Stimulated activated naive CD8-positive, alpha-beta T cell treated with anti-CD3 and anti-CD28 coated beads, Interleukin-15, amount 100 ng/mL, for 72 hours (primary cell): ENCODE data around the gene RIMKLA.
A peak's percentile ranks its signal among the peaks of the same experiment; 100 is the strongest.

Experiments
- ATAC-seq: fragments of 150-1000 bp; cut with Tn5 transposase; 2 replicates; pipeline ENCODE4 v1.10.0; 2021; ENCODE audit warnings: mild to moderate bottlenecking, moderate library complexity
- DNase-seq, 2 donors: peaks; one replicate each; pipeline ENCODE4 v3.0.0; 2021 to 2022
- H3K27ac Mint-ChIP-seq, 2 donors: one replicate each; pipeline ENCODE4 v1.8.0; 2022; ENCODE audit warnings: mild to moderate bottlenecking in 2 of 2, mixed read lengths in 2 of 2, moderate library complexity in 2 of 2
- H3K27me3 Mint-ChIP-seq: one replicate; pipeline ENCODE4 v1.8.0; 2022; ENCODE audit warnings: mixed read lengths
- H3K4me1 Mint-ChIP-seq: one replicate; pipeline ENCODE4 v1.8.0; 2022; ENCODE audit warnings: mild to moderate bottlenecking, mixed read lengths
- H3K4me3 Mint-ChIP-seq, 2 donors: one replicate each; pipeline ENCODE4 v1.8.0; 2022; ENCODE audit warnings: mild to moderate bottlenecking in 2 of 2, mixed read lengths in 2 of 2, moderate library complexity in 1 of 2
- H3K9me3 Mint-ChIP-seq, 2 donors: one replicate each; pipeline ENCODE4 v1.8.0; 2022; ENCODE audit warnings: mixed read lengths in 2 of 2

RIMKLA gene

GRCh38 chr1:42434340-42434739 is 53.7 kb downstream of the RIMKLA start:
- H3K4me1 Mint-ChIP-seq = peaks cover 6% of the 10 kb centered on the region
- H3K27ac Mint-ChIP-seq = no peak overlapping the region
- DNase-seq (no peak), ATAC-seq (no peak)
- H3K4me3 Mint-ChIP-seq = no peak overlapping the region
- no peaks in the 10 kb centered on the region for H3K9me3 Mint-ChIP-seq
- no peaks in the 10 kb centered on the region for H3K27me3 Mint-ChIP-seq

GRCh38 chr1:42439940-42440339 is 59.3 kb downstream of the RIMKLA start:
- no peak for DNase-seq
- Mint-ChIP-seq H3K9me3 (no peaks in the 10 kb centered on the region), H3K27me3 (no peaks in the 10 kb centered on the region), H3K4me1 (no peaks in the 10 kb centered on the region), H3K4me3 (no peak overlapping the region), H3K27ac (no peak overlapping the region)
- ATAC-seq = no peak

GRCh38 chr1:42442662-42443061 is 62.1 kb downstream of the RIMKLA start:
- no peaks in the 10 kb centered on the region for H3K9me3 Mint-ChIP-seq
- H3K27ac Mint-ChIP-seq = no peak overlapping the region
- H3K4me1 Mint-ChIP-seq = peaks cover 4% of the 10 kb centered on the region
- H3K4me3 Mint-ChIP-seq = no peak overlapping the region
- ATAC-seq = no peak
- no peak for DNase-seq
- H3K27me3 Mint-ChIP-seq = no peaks in the 10 kb centered on the region

GRCh38 chr1:42449256-42449655 is 68.7 kb downstream of the RIMKLA start:
- H3K27me3 Mint-ChIP-seq = no peaks in the 10 kb centered on the region

GRCh38 chr1:42450061-42450460 is 69.5 kb downstream of the RIMKLA start:
- Mint-ChIP-seq H3K4me1 (peaks cover 14% of the 10 kb centered on the region), H3K27ac (peak overlapping the region in 1 of 2 donors; percentile 70), H3K27me3 (no peaks in the 10 kb centered on the region), H3K4me3 (no peak overlapping the region), H3K9me3 (no peaks in the 10 kb centered on the region)
- DNase-seq (no peak), ATAC-seq (peak; percentile 86)

More at GRCh38 chr1:42449256-42449655, 68.7 kb downstream of the RIMKLA start:
- Mint-ChIP-seq H3K4me1 (peaks cover 12% of the 10 kb centered on the region), H3K27ac (no peak overlapping the region), H3K4me3 (no peak overlapping the region), H3K9me3 (no peaks in the 10 kb centered on the region)
- no peak for ATAC-seq
- DNase-seq = no peak

GRCh38 chr1:42453386-42453785 is 72.8 kb downstream of the RIMKLA start:
- ATAC-seq (no peak), DNase-seq (no peak)
- no peaks in the 10 kb centered on the region for H3K27me3 Mint-ChIP-seq
- peaks cover 30% of the 10 kb centered on the region for H3K4me1 Mint-ChIP-seq
- no peak overlapping the region for H3K27ac Mint-ChIP-seq
- no peak overlapping the region for H3K4me3 Mint-ChIP-seq
- H3K9me3 Mint-ChIP-seq = no peaks in the 10 kb centered on the region

- Mint-ChIP-seq H3K27me3 (no peaks in the 10 kb centered on the region), H3K4me3 (no peak overlapping the region), H3K4me1 (peaks cover 34% of the 10 kb centered on the region), H3K9me3 (no peaks in the 10 kb centered on the region), H3K27ac (no peak overlapping the region)
- DNase-seq (no peak), ATAC-seq (no peak)
Observed at GRCh38 chr1:42454403-42454802, 73.8 kb downstream of the RIMKLA start.

- peaks cover 36% of the 10 kb centered on the region for H3K4me1 Mint-ChIP-seq
- DNase-seq (peak; percentile 91 to 95), ATAC-seq (peak; percentile 96)
- H3K27ac Mint-ChIP-seq = peak within 1 kb of the TSS; percentile 97 to 99
- H3K9me3 Mint-ChIP-seq = no peaks in the 10 kb centered on the region
- no peaks in the 10 kb centered on the region for H3K27me3 Mint-ChIP-seq
- H3K4me3 Mint-ChIP-seq = peak within 1 kb of the TSS; percentile 85 to 92
Observed at GRCh38 chr1:42456010-42456753, 75.6 kb downstream of the RIMKLA start, which contains the start of the genes PPCS and ZMYND12. TSS of gene PPCS (plus strand) at chr1:42456543. CDS start at chr1:42456566, 23 bp downstream. TSS of gene ZMYND12 (minus strand) at chr1:42456022. CDS start at chr1:42455997, 25 bp downstream.

- Mint-ChIP-seq H3K4me3 (peak overlapping the region; percentile 85 to 92), H3K9me3 (no peaks in the 10 kb centered on the region), H3K27ac (peak overlapping the region; percentile 97 to 99), H3K4me1 (peaks cover 39% of the 10 kb centered on the region), H3K27me3 (no peaks in the 10 kb centered on the region)
- peak; percentile 73 for ATAC-seq
- peak in 1 of 2 donors; percentile 72 for DNase-seq
Observed at GRCh38 chr1:42456754-42457089, 76.1 kb downstream of the RIMKLA start.

- Mint-ChIP-seq H3K9me3 (no peaks in the 10 kb centered on the region), H3K4me1 (peaks cover 54% of the 10 kb centered on the region), H3K27me3 (no peaks in the 10 kb centered on the region), H3K27ac (no peak overlapping the region), H3K4me3 (no peak overlapping the region)
- ATAC-seq = no peak
- DNase-seq = no peak
Observed at GRCh38 chr1:42461196-42461595, 80.6 kb downstream of the RIMKLA start.

GRCh38 chr1:42462828-42463763 is 82.5 kb downstream of the RIMKLA start, which contains the start of gene CCDC30:
TSS of gene CCDC30 (plus strand) at chr1:42463286. CDS start at chr1:42480552, 17,266 bp downstream.
- peak within 1 kb of the TSS; percentile 74 to 94 for H3K27ac Mint-ChIP-seq

GRCh38 chr1:42463921-42464320 is 83.3 kb downstream of the RIMKLA start:
- no peak overlapping the region for H3K27ac Mint-ChIP-seq
- ATAC-seq (no peak), DNase-seq (no peak)
- H3K9me3 Mint-ChIP-seq = no peaks in the 10 kb centered on the region
- H3K4me3 Mint-ChIP-seq = peak overlapping the region; percentile 80 to 85
- no peaks in the 10 kb centered on the region for H3K27me3 Mint-ChIP-seq
- peaks cover 38% of the 10 kb centered on the region for H3K4me1 Mint-ChIP-seq

More at GRCh38 chr1:42462828-42463763, 82.5 kb downstream of the RIMKLA start, which contains the start of gene CCDC30:
- H3K4me1 Mint-ChIP-seq = peaks cover 43% of the 10 kb centered on the region
- ATAC-seq = peak; percentile 100
- peak within 1 kb of the TSS; percentile 80 to 85 for H3K4me3 Mint-ChIP-seq
- peak; percentile 91 to 97 for DNase-seq
- no peaks in the 10 kb centered on the region for H3K27me3 Mint-ChIP-seq
- H3K9me3 Mint-ChIP-seq = no peaks in the 10 kb centered on the region

- Mint-ChIP-seq H3K27me3 (no peaks in the 10 kb centered on the region), H3K27ac (no peak overlapping the region), H3K4me3 (no peak overlapping the region), H3K4me1 (peaks cover 27% of the 10 kb centered on the region), H3K9me3 (no peaks in the 10 kb centered on the region)
- DNase-seq (no peak), ATAC-seq (no peak)
Observed at GRCh38 chr1:42466030-42466429, 85.4 kb downstream of the RIMKLA start.

- no peak for ATAC-seq
- no peak overlapping the region for H3K27ac Mint-ChIP-seq
- H3K4me3 Mint-ChIP-seq = no peak overlapping the region
- no peaks in the 10 kb centered on the region for H3K9me3 Mint-ChIP-seq
- DNase-seq = no peak
- H3K27me3 Mint-ChIP-seq = no peaks in the 10 kb centered on the region
- no peaks in the 10 kb centered on the region for H3K4me1 Mint-ChIP-seq
Observed at GRCh38 chr1:42469727-42470126, 89.1 kb downstream of the RIMKLA start.
